Endothelial cell of umbilical vein (primary cell): Measurements from ENCODE around the gene VGLL4. TPM values are rescaled to one million over a fixed set of nuclear protein-coding genes. Genes with fewer than 3 reads are reported as not detected.

Experiments
- BruUV-seq: library from RNA; stranded (reverse); fragments of 400-500 nt; replicated peaks from 2 replicates; lab custom pipeline; 2021; lab: Mats Ljungman, UMichigan
- CTCF ChIA-PET: fragments of 300-600, 350-600 bp; sonication (Branson Sonifier 250); formaldehyde crosslinking; loops from one replicate; lab custom pipeline; 2021; ENCODE audit warnings: antibody characterized with exemption, inconsistent platforms; lab: Charles Lee
- POLR2A ChIA-PET: fragments of 300-600, 350-600 bp; sonication (Branson Sonifier 250); formaldehyde crosslinking; loops from one replicate; lab custom pipeline; 2021; ENCODE audit warnings: antibody characterized with exemption, inconsistent platforms; lab: Charles Lee
- DNase-seq: peaks from one replicate; pipeline ENCODE4 v3.0.0-alpha.2; 2011; ENCODE audit warnings: low read depth, low spot score
- FAIRE-seq: peaks from 2 replicates; lab custom pipeline; 2011; peaks lifted over from hg19 to GRCh38; lab: Jason Lieb, UNC
- H2AFZ ChIP-seq: 2 replicates; pipeline ENCODE4 v1.6.0; 2012; ENCODE audit warnings: low read depth, low read length, control low read depth, inconsistent platforms
- H3K27ac ChIP-seq: 2 replicates; pipeline ENCODE4 v1.5.1; 2011; ENCODE audit warnings: low read depth, mild to moderate bottlenecking, control low read depth, low read length, moderate library complexity; ENCODE audit not compliant: insufficient read depth
- H3K27me3 ChIP-seq, 2 experiments: 2 replicates each; pipeline versions ENCODE4 v1.6.0 to v1.6.1; 2011; ENCODE audit warnings: low read length in 2 of 2, mixed read lengths in 1 of 2; ENCODE audit not compliant: control insufficient read depth in 2 of 2, insufficient read depth in 2 of 2
- H3K36me3 ChIP-seq, 2 experiments: 2 replicates in 1 of 2; 3 replicates in 1 of 2; pipeline ENCODE4 v1.5.1; 2011; ENCODE audit warnings: low read length in 2 of 2, mild to moderate bottlenecking in 1 of 2, moderate library complexity in 1 of 2; ENCODE audit not compliant: control insufficient read depth in 2 of 2, insufficient read depth in 2 of 2; ENCODE audit errors: extremely low read depth in 1 of 2
- H3K4me1 ChIP-seq: 3 replicates; pipeline ENCODE4 v1.5.1; 2011; ENCODE audit warnings: mild to moderate bottlenecking, low read length; ENCODE audit not compliant: control insufficient read depth, insufficient read depth; ENCODE audit errors: extremely low read depth
- H3K4me2 ChIP-seq: 2 replicates; pipeline ENCODE4 v1.6.1; 2011; ENCODE audit warnings: low read length, control low read depth, mixed read lengths; ENCODE audit not compliant: insufficient read depth
- H3K4me3 ChIP-seq, 3 experiments: fragments of 200-600 bp in 1 of 3; sonication (generic), shearing (Covaris generic) in 1 of 3; replicated peaks in 1 of 3; 2 replicates each; pipeline ENCODE4 v1.5.1; 2011 to 2016; ENCODE audit warnings: control low read depth in 3 of 3, low read length in 3 of 3, mild to moderate bottlenecking in 2 of 3, inconsistent platforms in 1 of 3, low read depth in 1 of 3, moderate library complexity in 1 of 3; ENCODE audit not compliant: insufficient read depth in 1 of 3
- H3K79me2 ChIP-seq: 2 replicates; pipeline ENCODE4 v1.6.0; 2012; ENCODE audit warnings: low read length, inconsistent platforms; ENCODE audit not compliant: control insufficient read depth, insufficient read depth
- H3K9ac ChIP-seq: replicated peaks from 2 replicates; pipeline ENCODE3; 2011; ENCODE audit warnings: low read length, control low read depth; ENCODE audit not compliant: insufficient read depth; ENCODE audit errors: extremely low read depth
- H3K9me1 ChIP-seq: replicated peaks from 3 replicates; pipeline ENCODE4 v1.6.0; 2011; ENCODE audit warnings: mild to moderate bottlenecking, low read length; ENCODE audit not compliant: control insufficient read depth, insufficient read depth; ENCODE audit errors: extremely low read depth
- H3K9me3 ChIP-seq: replicated peaks from 2 replicates; pipeline ENCODE4 v1.5.1; 2012; ENCODE audit warnings: low read length, inconsistent platforms; ENCODE audit not compliant: control insufficient read depth, insufficient read depth
- H4K20me1 ChIP-seq: replicated peaks from 2 replicates; pipeline ENCODE3; 2011; ENCODE audit warnings: mild to moderate bottlenecking, low read length; ENCODE audit not compliant: control insufficient read depth, insufficient read depth; ENCODE audit errors: extremely low read depth
- EZH2 ChIP-seq: IDR thresholded peaks from 2 replicates; pipeline ENCODE4 v1.6.1; 2012; ENCODE audit warnings: borderline replicate concordance, low read depth, mild to moderate bottlenecking, moderate library complexity, low read length, inconsistent platforms; ENCODE audit not compliant: severe bottlenecking
- FOS ChIP-seq: IDR thresholded peaks from 2 replicates; pipeline ENCODE4 v1.6.1; 2011; ENCODE audit warnings: mild to moderate bottlenecking, low read length, moderate library complexity, borderline replicate concordance; ENCODE audit not compliant: insufficient read depth
- GATA2 ChIP-seq: IDR thresholded peaks from 2 replicates; pipeline ENCODE4 v1.7.0; 2011; ENCODE audit warnings: low read depth, mild to moderate bottlenecking, moderate library complexity, mixed read lengths, low read length; ENCODE audit not compliant: insufficient read length, insufficient read depth
- JUN ChIP-seq: IDR thresholded peaks from 2 replicates; pipeline ENCODE4 v1.6.1; 2011; ENCODE audit warnings: borderline replicate concordance, low read depth; ENCODE audit not compliant: insufficient read length, insufficient read depth
- MYC ChIP-seq: IDR thresholded peaks from one replicate; pipeline ENCODE4 v1.6.1; 2011; ENCODE audit warnings: mild to moderate bottlenecking, low read depth, low read length
- POLR2A ChIP-seq: IDR thresholded peaks from 2 replicates; pipeline ENCODE4 v1.6.1; 2012; ENCODE audit warnings: low read depth, mild to moderate bottlenecking, control low read depth, low read length
- POLR2AphosphoS5 ChIP-seq: IDR thresholded peaks from 2 replicates; pipeline ENCODE4 v1.6.1; 2012; ENCODE audit warnings: low read depth, mild to moderate bottlenecking, control low read depth, low read length, moderate library complexity; ENCODE audit not compliant: insufficient read depth
- dilution Hi-C: fragments of 300-500 bp; cut with MboI; formaldehyde crosslinking; loops from one replicate; pipeline ENCODE4 v1.15.0; 2019; ENCODE audit warnings: low sequenced_read_pairs; ENCODE audit not compliant: extremely low pct_ligation_motif_present
- intact Hi-C: fragments of 100-400 bp; cut with micrococcal nuclease; formaldehyde crosslinking; loops from one replicate; pipeline ENCODE4 v1.10.0; 2022
- polyA plus RNA-seq, 4 experiments: library from polyadenylated mRNA; depleted of rRNA in 3 of 4; stranded (reverse) in 3 of 4; unstranded in 1 of 4; fragments of >200 nt; gene quantifications; 2 replicates each; pipeline versions ENCODE4 v1.2.1 to v1.2.3, GENCODE V29; 2011 to 2012; ENCODE audit warnings: missing spikeins in 1 of 4
- total RNA-seq: library from RNA; stranded (reverse); gene quantifications from 2 replicates; pipeline ENCODE4 v1.2.3, GENCODE V29; 2021
- TF ChIP-seq, protein P1 (sequence below), 2 donors: IDR thresholded peaks; 1 replicate in 1 of 2; 2 replicates in 1 of 2; pipeline ENCODE4 v1.5.1; 2011; ENCODE audit warnings: low read length in 2 of 2, mild to moderate bottlenecking in 2 of 2, moderate library complexity in 2 of 2, control low read depth in 1 of 2, inconsistent platforms in 1 of 2, low read depth in 1 of 2; ENCODE audit not compliant: insufficient read depth in 1 of 2; ENCODE audit errors: extremely low read depth in 1 of 2
- TF ChIP-seq, protein P2 (sequence below): IDR thresholded peaks from 2 replicates; pipeline ENCODE4 v1.6.1; 2011; ENCODE audit not compliant: insufficient read depth, insufficient read length

The VGLL4 gene
- total and polyA plus RNA-seq, 2 donors (not counting 3 experiments of a cell fraction or from before 2014, with no cell fraction given) = 67.0 to 78.9 TPM

DNA sequence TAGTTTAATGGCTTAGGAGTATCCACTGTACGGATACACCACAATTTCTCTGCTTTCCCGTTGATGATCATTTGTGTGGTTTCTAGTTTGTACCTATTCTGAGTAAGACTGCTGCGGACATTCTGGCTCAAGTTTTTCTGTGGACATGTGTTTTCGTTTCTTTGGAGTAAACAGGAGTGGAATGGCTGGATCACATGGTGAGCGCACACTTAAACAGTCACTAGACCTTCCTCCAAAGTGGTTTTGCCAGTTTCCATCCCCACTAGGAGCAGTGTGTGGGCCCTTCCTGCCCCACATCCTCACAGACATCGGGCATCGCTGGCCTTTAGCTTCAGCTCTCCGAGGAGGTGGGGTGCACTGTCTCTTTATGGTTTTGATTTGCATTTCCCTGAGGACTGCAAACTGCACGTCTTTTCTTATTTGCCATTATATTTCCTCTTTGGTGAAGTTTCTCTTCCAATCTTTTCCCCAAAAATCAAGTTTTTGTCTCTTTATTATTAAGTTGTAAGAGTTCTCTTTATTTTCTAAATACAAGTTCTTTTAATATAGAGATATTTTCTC lies 94.1 kb downstream of the VGLL4 start:
- ChIA-PET POLR2A (no interaction called here), CTCF (no interaction called here)
- no peaks in the 10 kb centered on the region for H3K9me3 ChIP-seq
- no peak overlapping the region for H3K9ac ChIP-seq
- BruUV-seq = no TSS peak
- dilution Hi-C loops (no loop called here), intact Hi-C loops (loop anchor here (1.0 to 2.0 kb wide), 3 partner anchors 35 to 73 kb away; no protein-coding TSS in a partner anchor)
- H3K4me3 ChIP-seq = no peak overlapping the region
- no peak for TF ChIP-seq GATA2
- TF ChIP-seq, protein P1, sequence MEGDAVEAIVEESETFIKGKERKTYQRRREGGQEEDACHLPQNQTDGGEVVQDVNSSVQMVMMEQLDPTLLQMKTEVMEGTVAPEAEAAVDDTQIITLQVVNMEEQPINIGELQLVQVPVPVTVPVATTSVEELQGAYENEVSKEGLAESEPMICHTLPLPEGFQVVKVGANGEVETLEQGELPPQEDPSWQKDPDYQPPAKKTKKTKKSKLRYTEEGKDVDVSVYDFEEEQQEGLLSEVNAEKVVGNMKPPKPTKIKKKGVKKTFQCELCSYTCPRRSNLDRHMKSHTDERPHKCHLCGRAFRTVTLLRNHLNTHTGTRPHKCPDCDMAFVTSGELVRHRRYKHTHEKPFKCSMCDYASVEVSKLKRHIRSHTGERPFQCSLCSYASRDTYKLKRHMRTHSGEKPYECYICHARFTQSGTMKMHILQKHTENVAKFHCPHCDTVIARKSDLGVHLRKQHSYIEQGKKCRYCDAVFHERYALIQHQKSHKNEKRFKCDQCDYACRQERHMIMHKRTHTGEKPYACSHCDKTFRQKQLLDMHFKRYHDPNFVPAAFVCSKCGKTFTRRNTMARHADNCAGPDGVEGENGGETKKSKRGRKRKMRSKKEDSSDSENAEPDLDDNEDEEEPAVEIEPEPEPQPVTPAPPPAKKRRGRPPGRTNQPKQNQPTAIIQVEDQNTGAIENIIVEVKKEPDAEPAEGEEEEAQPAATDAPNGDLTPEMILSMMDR (IDR thresholded peaks at IDR 0.05; ENCODE audit: extremely low read depth in 1 of 2, insufficient read depth in 1 of 2, low read depth in 1 of 2, low read length in 2 of 2) = no peak
- no peak for TF ChIP-seq POLR2AphosphoS5
- TF ChIP-seq POLR2A = no peak
- TF ChIP-seq, protein P2, sequence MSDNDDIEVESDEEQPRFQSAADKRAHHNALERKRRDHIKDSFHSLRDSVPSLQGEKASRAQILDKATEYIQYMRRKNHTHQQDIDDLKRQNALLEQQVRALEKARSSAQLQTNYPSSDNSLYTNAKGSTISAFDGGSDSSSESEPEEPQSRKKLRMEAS = no peak
- no peak for TF ChIP-seq FOS
- no peak for TF ChIP-seq JUN
- no peak for TF ChIP-seq MYC
- TF ChIP-seq EZH2 = no peak
- H3K4me2 ChIP-seq = no peak overlapping the region
- H3K27me3 ChIP-seq = no peaks in the 10 kb centered on the region
- no peak overlapping the region for H3K27ac ChIP-seq
- peaks cover 17% of the 10 kb centered on the region for H3K4me1 ChIP-seq
- no peaks in the 10 kb centered on the region for H4K20me1 ChIP-seq
- FAIRE-seq = no peak
- H3K79me2 ChIP-seq = peaks cover 3% of the 10 kb centered on the region
- peaks cover 0 to 8% of the 10 kb centered on the region in 2 experiments for H3K36me3 ChIP-seq
- DNase-seq = no peak
- H3K9me1 ChIP-seq = no peaks in the 10 kb centered on the region
- H2AFZ ChIP-seq = no peak overlapping the region
